SU-DHL-6 (cell line): ENCODE measurements around the gene UBAC2.

Experiments used
- H2AFZ ChIP-seq: fragments of 200-600 bp; sonication (generic); 2 replicates; pipeline ENCODE4 v1.6.1; 2014; ENCODE audit warnings: low read depth, mild to moderate bottlenecking, moderate library complexity, mixed read lengths, antibody characterized with exemption, low read length; ENCODE audit not compliant: severe bottlenecking
- H3F3A ChIP-seq: fragments of 200-600 bp; shearing (Covaris generic); 2 replicates; pipeline ENCODE4 v1.6.0; 2016; ENCODE audit warnings: antibody characterized with exemption, mild to moderate bottlenecking; ENCODE audit not compliant: insufficient read depth
- H3K27ac ChIP-seq: fragments of 200-600 bp; sonication (generic); 2 replicates; pipeline ENCODE4 v1.5.1; 2016; ENCODE audit warnings: low read depth, mild to moderate bottlenecking, low read length, moderate library complexity, mixed read lengths
- H3K27me3 ChIP-seq: fragments of 200-600 bp; sonication (generic), shearing (Covaris generic); 2 replicates; pipeline ENCODE4 v1.6.0; 2014; ENCODE audit warnings: mild to moderate bottlenecking, low read length
- H3K36me3 ChIP-seq: fragments of 200-600 bp; sonication (generic); 2 replicates; pipeline ENCODE4 v1.6.1; 2014; ENCODE audit warnings: mild to moderate bottlenecking, low read length, mixed read lengths
- H3K4me2 ChIP-seq: fragments of 300-600, 200-600 bp; shearing (Covaris generic), sonication (generic); 2 replicates; pipeline ENCODE4 v1.6.0; 2014; ENCODE audit warnings: low read length, low read depth, mild to moderate bottlenecking; ENCODE audit not compliant: poor library complexity, severe bottlenecking
- H3K4me3 ChIP-seq: fragments of 200-600 bp; sonication (generic); 2 replicates; pipeline ENCODE4 v1.5.1; 2014; ENCODE audit warnings: antibody characterized with exemption, low read length, mild to moderate bottlenecking, mixed read lengths; ENCODE audit not compliant: insufficient read depth, poor library complexity, severe bottlenecking
- H3K79me2 ChIP-seq: fragments of 200-600 bp; sonication (generic); 2 replicates; pipeline ENCODE4 v1.6.1; 2014; ENCODE audit warnings: mild to moderate bottlenecking, low read length, moderate library complexity; ENCODE audit not compliant: insufficient read depth
- H3K9ac ChIP-seq: fragments of 200-600 bp; sonication (generic); 2 replicates; pipeline ENCODE4 v1.7.0; 2014; ENCODE audit warnings: mild to moderate bottlenecking, low read length
- H3K9me2 ChIP-seq: fragments of 200-600 bp; sonication (generic); replicated peaks from 2 replicates; pipeline ENCODE4 v1.6.1; 2014; ENCODE audit warnings: low read length; ENCODE audit not compliant: insufficient read depth
- H3K9me3 ChIP-seq: fragments of 200-600 bp; sonication (generic); 2 replicates; pipeline ENCODE4 v1.6.1; 2014; ENCODE audit warnings: low read length, mixed read lengths; ENCODE audit not compliant: insufficient read depth
- H4K20me1 ChIP-seq: fragments of 200-600 bp; sonication (generic); 2 replicates; pipeline ENCODE4 v1.6.1; 2014; ENCODE audit warnings: low read depth, mild to moderate bottlenecking, antibody characterized with exemption, low read length, moderate library complexity, mixed read lengths
- EZH2phosphoT487 ChIP-seq: fragments of 200-600 bp; sonication (generic), shearing (Covaris generic); conservative IDR thresholded peaks from 2 replicates; pipeline ENCODE4 v1.6.1; 2018; ENCODE audit warnings: mild to moderate bottlenecking, antibody characterized with exemption, low read length, moderate library complexity, mixed read lengths
- TF ChIP-seq, protein P1 (sequence below): fragments of 200-600 bp; sonication (generic); IDR thresholded peaks from one replicate; pipeline ENCODE4 v1.5.1; 2017; ENCODE audit warnings: antibody characterized with exemption, mild to moderate bottlenecking, low read length, moderate library complexity; ENCODE audit not compliant: insufficient read depth, poor library complexity, severe bottlenecking

The UBAC2 gene

DNA sequence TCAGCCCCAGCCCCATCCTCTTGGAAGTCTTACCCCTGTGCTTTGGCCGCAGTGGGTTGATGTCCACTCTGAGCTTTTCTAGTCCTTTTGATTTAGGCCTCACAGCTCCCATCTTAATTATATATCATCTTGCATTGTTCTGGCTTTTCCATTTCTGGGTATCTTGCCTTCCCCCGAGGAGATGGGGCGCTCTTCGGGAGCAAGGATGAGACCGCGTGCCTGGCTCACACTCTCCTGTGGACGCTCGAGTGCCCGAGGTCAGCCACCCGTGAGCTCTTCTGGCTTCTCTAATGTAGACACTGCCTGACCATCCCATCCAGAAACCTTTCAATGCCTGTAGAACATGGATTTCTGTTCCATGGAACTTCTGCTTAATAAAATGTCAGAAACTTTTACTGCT is 160.0 kb downstream of the UBAC2 start:
- Histone ChIP-seq H3K4me3 (no peak overlapping the region), H3K27me3 (no peaks in the 10 kb centered on the region), H3F3A (no peaks in the 10 kb centered on the region), H3K36me3 (no peaks in the 10 kb centered on the region), H3K4me2 (no peak overlapping the region), H3K9ac (no peak overlapping the region), H4K20me1 (peaks cover 7% of the 10 kb centered on the region; the same call in 1 of the 2 replicates), H3K27ac (no peak overlapping the region), H3K9me3 (no peaks in the 10 kb centered on the region), H3K9me2 (no peaks in the 10 kb centered on the region), H3K79me2 (no peaks in the 10 kb centered on the region), H2AFZ (no peak overlapping the region)
- TF ChIP-seq, protein P1, sequence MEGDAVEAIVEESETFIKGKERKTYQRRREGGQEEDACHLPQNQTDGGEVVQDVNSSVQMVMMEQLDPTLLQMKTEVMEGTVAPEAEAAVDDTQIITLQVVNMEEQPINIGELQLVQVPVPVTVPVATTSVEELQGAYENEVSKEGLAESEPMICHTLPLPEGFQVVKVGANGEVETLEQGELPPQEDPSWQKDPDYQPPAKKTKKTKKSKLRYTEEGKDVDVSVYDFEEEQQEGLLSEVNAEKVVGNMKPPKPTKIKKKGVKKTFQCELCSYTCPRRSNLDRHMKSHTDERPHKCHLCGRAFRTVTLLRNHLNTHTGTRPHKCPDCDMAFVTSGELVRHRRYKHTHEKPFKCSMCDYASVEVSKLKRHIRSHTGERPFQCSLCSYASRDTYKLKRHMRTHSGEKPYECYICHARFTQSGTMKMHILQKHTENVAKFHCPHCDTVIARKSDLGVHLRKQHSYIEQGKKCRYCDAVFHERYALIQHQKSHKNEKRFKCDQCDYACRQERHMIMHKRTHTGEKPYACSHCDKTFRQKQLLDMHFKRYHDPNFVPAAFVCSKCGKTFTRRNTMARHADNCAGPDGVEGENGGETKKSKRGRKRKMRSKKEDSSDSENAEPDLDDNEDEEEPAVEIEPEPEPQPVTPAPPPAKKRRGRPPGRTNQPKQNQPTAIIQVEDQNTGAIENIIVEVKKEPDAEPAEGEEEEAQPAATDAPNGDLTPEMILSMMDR = no peak
- TF ChIP-seq EZH2phosphoT487 = no peak

DNA sequence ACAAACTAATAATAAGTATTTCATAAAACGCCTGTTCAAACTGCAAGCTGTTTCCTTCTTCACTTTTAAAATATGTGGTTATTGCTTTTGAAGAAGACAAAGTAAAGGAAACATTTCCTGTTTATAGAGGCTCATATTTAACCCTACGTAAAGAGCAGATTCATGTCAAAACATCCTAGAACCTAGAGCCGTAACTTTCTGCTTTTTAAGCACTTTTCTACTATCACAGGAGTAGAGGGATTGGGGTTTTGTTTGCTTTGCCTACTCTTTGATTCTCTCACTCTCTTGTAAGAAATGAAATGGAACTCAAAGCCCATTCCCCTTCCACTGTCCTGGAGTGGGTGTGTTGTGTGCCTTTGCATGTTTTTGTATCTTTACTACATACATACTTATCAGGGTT is 160.5 kb downstream of the UBAC2 start:
- H3K79me2 ChIP-seq = no peaks in the 10 kb centered on the region
- no peaks in the 10 kb centered on the region for H3K36me3 ChIP-seq
- H3K4me2 ChIP-seq = no peak overlapping the region
- no peak overlapping the region for H3K4me3 ChIP-seq
- H3F3A ChIP-seq = no peaks in the 10 kb centered on the region
- H3K27me3 ChIP-seq = no peaks in the 10 kb centered on the region
- no peak overlapping the region for H3K27ac ChIP-seq
- H2AFZ ChIP-seq = no peak overlapping the region
- no peaks in the 10 kb centered on the region for H3K9me2 ChIP-seq
- peaks cover 9% of the 10 kb centered on the region; the same call in 1 of the 2 replicates for H4K20me1 ChIP-seq
- H3K9me3 ChIP-seq = no peaks in the 10 kb centered on the region
- no peak overlapping the region for H3K9ac ChIP-seq
- no peak for TF ChIP-seq EZH2phosphoT487
- TF ChIP-seq, protein P1 = no peak

DNA sequence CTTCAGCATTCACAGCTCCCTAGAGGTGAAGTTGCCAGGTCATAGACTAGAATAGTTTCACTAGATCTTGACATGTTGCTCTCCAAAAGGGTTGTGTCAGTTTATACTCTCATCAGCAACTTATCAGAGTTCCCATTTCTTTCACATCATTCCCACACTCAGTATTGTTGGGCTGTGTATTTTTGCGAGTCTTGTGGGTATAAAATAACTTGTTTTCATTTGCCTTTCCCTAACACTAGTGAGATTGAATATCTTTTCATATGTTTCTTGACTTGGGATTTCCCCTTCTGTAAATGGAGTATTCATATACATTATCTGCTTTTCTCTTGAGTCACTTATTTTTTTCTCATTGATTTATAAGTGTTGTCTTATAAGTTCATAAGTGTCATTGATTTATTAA is 161.7 kb downstream of the UBAC2 start:
- no peaks in the 10 kb centered on the region for H3K9me3 ChIP-seq
- H3K27me3 ChIP-seq = no peaks in the 10 kb centered on the region
- no peaks in the 10 kb centered on the region for H3K36me3 ChIP-seq
- no peak overlapping the region for H3K4me3 ChIP-seq
- H3K9ac ChIP-seq = no peak overlapping the region
- H3K9me2 ChIP-seq = no peaks in the 10 kb centered on the region
- no peak for TF ChIP-seq EZH2phosphoT487
- TF ChIP-seq, protein P1 = no peak
- no peak overlapping the region for H3K4me2 ChIP-seq
- no peak overlapping the region for H3K27ac ChIP-seq
- no peaks in the 10 kb centered on the region for H3F3A ChIP-seq
- H3K79me2 ChIP-seq = no peaks in the 10 kb centered on the region
- H4K20me1 ChIP-seq = peaks cover 9% of the 10 kb centered on the region; the same call in 1 of the 2 replicates
- no peak overlapping the region for H2AFZ ChIP-seq
